Adrenal gland (tissue), 12 donors: ENCODE measurements around the gene AP1G2. TPM values are rescaled to one million over a fixed set of nuclear protein-coding genes. Genes with fewer than 3 reads are reported as not detected.

ENCODE experiments used
- DNase-seq, 7 donors: peaks; one replicate each; pipeline ENCODE4 v3.0.0-alpha.2; 2019 to 2020
- H3K27ac ChIP-seq, 5 donors: fragments of 200-600 bp; sonication (generic) in 4 of 5; 1 replicate in 3 of 5; 2 replicates in 2 of 5; pipeline versions ENCODE4 v1.5.1 to v1.8.0; 2016 to 2020; ENCODE audit warnings: mild to moderate bottlenecking in 1 of 5
- H3K27me3 ChIP-seq: fragments of 200-600 bp; 2 replicates; pipeline ENCODE4 v1.8.0; 2021
- H3K36me3 ChIP-seq, 2 donors: fragments of 200-600 bp; replicated peaks in 1 of 2; 1 replicate in 1 of 2; 2 replicates in 1 of 2; pipeline versions ENCODE4 v1.5.1 to v1.8.0; 2018 to 2022
- H3K4me1 ChIP-seq, 2 donors: fragments of 200-600 bp; replicated peaks in 1 of 2; 1 replicate in 1 of 2; 2 replicates in 1 of 2; pipeline versions ENCODE4 v1.5.1 to v1.8.0; 2018 to 2021
- H3K4me3 ChIP-seq, 4 donors: fragments of 200-600 bp; sonication (generic) in 3 of 4; one replicate each; pipeline ENCODE4 v1.5.1; 2016 to 2018
- H3K9me3 ChIP-seq, 3 donors: fragments of 200-600 bp; sonication (generic) in 1 of 3; replicated peaks in 1 of 3; 1 replicate in 2 of 3; 2 replicates in 1 of 3; pipeline versions ENCODE4 v1.5.1 to v1.8.0; 2016 to 2021
- CTCF ChIP-seq, 6 experiments: fragments of 450-650 bp in 4 of 6; fragments of 200-600 bp in 2 of 6; sonication (generic) in 1 of 6; IDR thresholded peaks; 1 replicate in 5 of 6; 2 replicates in 1 of 6; pipeline versions ENCODE4 v1.5.1 to v1.8.0; 2016 to 2021; ENCODE audit warnings: antibody characterized with exemption in 6 of 6, mild to moderate bottlenecking in 2 of 6, moderate library complexity in 1 of 6
- POLR2A ChIP-seq, 2 donors: fragments of 450-650 bp; IDR thresholded peaks; one replicate each; pipeline ENCODE4 v1.6.1; 2017; ENCODE audit warnings: antibody characterized with exemption in 2 of 2, mild to moderate bottlenecking in 2 of 2, moderate library complexity in 1 of 2
- WGBS, 4 donors: extraction: QIAGEN DNeasy Blood & Tissue Kit in 2 of 4; methylation state at CpG; one replicate each; pipeline versions ENCODE4 v1.1.5 to v1.1.7; 2013 to 2017; 5-methylcytosine and 5-hydroxymethylcytosine counted together
- intact Hi-C, 2 donors: fragments of 100-400 bp; cut with DNase I; formaldehyde crosslinking; loops; one replicate each; pipeline versions ENCODE4 v1.14.1 to v1.15.0; 2022 to 2023
- polyA plus RNA-seq, 3 donors: library from polyadenylated mRNA; stranded (reverse); fragments of 200-250 nt in 2 of 3; fragments of 350-450 nt in 1 of 3; fragmentation: Illumina TruSeq in 1 of 3; extraction: RNeasy Lipid Tissue Mini Kit (QIAGEN cat#74804) in 1 of 3; gene quantifications; one replicate each; pipeline ENCODE4 v1.2.3, GENCODE V29; 2013 to 2014
- total RNA-seq, 9 donors: library from RNA; depleted of rRNA in 4 of 9; stranded (reverse); fragments of >200 nt in 4 of 9; fragments of 120-200 nt in 1 of 9; fragmentation: NEBNext Ultra II Directional in 1 of 9; extraction: Animal tissue kit (Norgen Biotek cat#: 25700) in 1 of 9; gene quantifications; one replicate each; pipeline versions ENCODE4 v1.1.0 to v1.2.4, GENCODE V29; 2013 to 2023
- donor health status: healthy with polysubstance abuse.
- donor health status: Bipolar disorder and iron deficiency.
- donor health status: DM: yes; HTN: yes; CAD: no.
- donor health status: DM: no; HTN: no; CAD: no.
- donor health status: DM: no; HTN: no; CAD: no.
- donor health status: DM: yes; HTN: yes; CAD: no.

Gene AP1G2
- total and polyA plus RNA-seq, 12 donors, result 27.9 to 587 (median 79.5) TPM

- TF ChIP-seq POLR2A (IDR thresholded peaks at IDR 0.05) (no peak), CTCF (IDR thresholded peaks at IDR 0.05) (no peak)
- no peak for DNase-seq
- intact Hi-C loops, result no loop called here
- no peaks in the 10 kb centered on the region for H3K4me1 ChIP-seq
- no peaks in the 10 kb centered on the region for H3K9me3 ChIP-seq
- H3K27me3 ChIP-seq, result no peaks in the 10 kb centered on the region
- no peak overlapping the region for H3K4me3 ChIP-seq
- no peaks in the 10 kb centered on the region for H3K36me3 ChIP-seq
- no peak overlapping the region for H3K27ac ChIP-seq
- WGBS, 4 donors, result 87 to 92% (median 92%) methylated on average over 6 of the region's 6 CpGs
Measured at GRCh38 chr14:23613242-23614070, 45.9 kb upstream of the AP1G2 start.

DNA sequence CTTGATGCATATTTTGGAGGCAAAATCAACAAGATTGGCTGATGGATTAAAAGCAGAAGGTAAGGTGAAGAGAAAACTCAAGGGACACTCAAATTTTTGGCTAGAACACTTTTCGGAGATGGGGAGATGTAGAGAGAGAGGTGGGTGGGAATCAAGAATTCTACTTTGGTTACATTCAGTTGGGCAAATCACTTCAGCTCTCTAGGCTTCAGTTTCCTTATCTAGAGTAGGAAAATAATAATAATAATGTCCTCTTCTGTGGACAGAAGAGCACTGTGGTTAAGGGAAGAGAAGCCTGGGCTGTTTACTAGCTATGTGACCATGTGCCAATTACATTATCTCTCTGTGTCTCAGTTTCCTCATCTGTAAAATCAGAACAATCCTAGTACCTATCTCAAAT lies 45.2 kb upstream of the AP1G2 start:
- intact Hi-C loops, result no loop called here
- Histone ChIP-seq H3K27ac (no peak overlapping the region), H3K4me3 (no peak overlapping the region), H3K9me3 (no peaks in the 10 kb centered on the region), H3K4me1 (no peaks in the 10 kb centered on the region), H3K27me3 (no peaks in the 10 kb centered on the region), H3K36me3 (no peaks in the 10 kb centered on the region)
- WGBS, 4 donors, result 91 to 100% (median 94%) methylated on average over 1 of the region's 1 CpG
- TF ChIP-seq POLR2A (IDR thresholded peaks at IDR 0.05) (no peak), CTCF (IDR thresholded peaks at IDR 0.05) (no peak)
- DNase-seq, result no peak

DNA sequence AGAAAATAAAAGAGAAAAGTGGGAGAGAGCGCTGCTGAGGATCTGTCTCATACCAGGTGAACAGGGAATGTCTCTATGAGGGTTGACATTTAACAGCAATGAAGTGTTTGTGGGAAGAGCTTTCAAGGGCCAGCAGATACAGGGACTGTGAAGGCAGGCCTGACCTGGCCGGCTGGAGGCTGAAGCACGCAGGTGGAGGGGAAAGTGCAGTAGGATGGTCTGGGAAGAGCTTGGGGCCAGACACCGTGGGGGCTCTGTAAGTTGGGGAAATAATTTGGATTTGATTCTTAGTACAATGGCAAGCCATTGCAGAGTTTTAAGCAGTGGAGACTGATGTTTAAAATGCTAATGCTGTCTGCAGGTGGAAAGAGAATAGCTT lies 44.8 kb upstream of the AP1G2 start:
- H3K4me3 ChIP-seq, result no peak overlapping the region
- no peaks in the 10 kb centered on the region for H3K9me3 ChIP-seq
- no peak for TF ChIP-seq CTCF (IDR thresholded peaks at IDR 0.05)
- no peak for TF ChIP-seq POLR2A (IDR thresholded peaks at IDR 0.05)
- no peaks in the 10 kb centered on the region for H3K4me1 ChIP-seq
- WGBS, 4 donors, result 77 to 84% (median 79%) methylated on average over 4 of the region's 4 CpGs
- no peak overlapping the region for H3K27ac ChIP-seq
- no peaks in the 10 kb centered on the region for H3K27me3 ChIP-seq
- intact Hi-C loops, result no loop called here
- no peak for DNase-seq
- H3K36me3 ChIP-seq, result no peaks in the 10 kb centered on the region

- no peaks in the 10 kb centered on the region for H3K9me3 ChIP-seq
- H3K36me3 ChIP-seq, result no peaks in the 10 kb centered on the region
- intact Hi-C loops, result no loop called here
- no peak for DNase-seq
- WGBS, 4 donors, result 58 to 69% (median 61%) methylated on average over 4 of the region's 4 CpGs
- H3K4me1 ChIP-seq, result no peaks in the 10 kb centered on the region
- TF ChIP-seq POLR2A (IDR thresholded peaks at IDR 0.05), result no peak
- TF ChIP-seq CTCF (IDR thresholded peaks at IDR 0.05), result no peak
- no peak overlapping the region for H3K4me3 ChIP-seq
- no peak overlapping the region for H3K27ac ChIP-seq
- H3K27me3 ChIP-seq, result no peaks in the 10 kb centered on the region
Measured at GRCh38 chr14:23610815-23611289, 43.3 kb upstream of the AP1G2 start.
